Mononuclear cell (primary cell): Measurements from ENCODE around the gene NLRP8. TPM values are rescaled to one million over a fixed set of nuclear protein-coding genes. Genes with fewer than 3 reads are reported as not detected.
"Not testable (repeated sequence)": the region's sequence is repeated elsewhere in the genome, so short reads cannot be mapped to it uniquely, and the experiment has no call there.

Experiments
- H3K27me3 ChIP-seq: 2 replicates; pipeline ENCODE4 v1.6.0; 2011; ENCODE audit warnings: low read length, control low read depth; ENCODE audit not compliant: insufficient read depth
- H3K4me1 ChIP-seq: 2 replicates; pipeline ENCODE4 v1.5.1; 2011; ENCODE audit warnings: mild to moderate bottlenecking, low read length, control low read depth; ENCODE audit not compliant: insufficient read depth
- H3K4me3 ChIP-seq: 2 replicates; pipeline ENCODE4 v1.5.1; 2011; ENCODE audit warnings: mild to moderate bottlenecking, low read length, moderate library complexity
- H3K9me3 ChIP-seq: 2 replicates; pipeline ENCODE4 v1.5.1; 2011; ENCODE audit warnings: low read depth, mild to moderate bottlenecking, control low read depth, low read length
- total RNA-seq: library from RNA; depleted of rRNA; stranded (reverse); fragments of >200 nt; gene quantifications from one replicate; pipeline ENCODE4 v1.2.3, GENCODE V29; 2012

Gene NLRP8
- total RNA-seq, 1 donor = not detected

DNA sequence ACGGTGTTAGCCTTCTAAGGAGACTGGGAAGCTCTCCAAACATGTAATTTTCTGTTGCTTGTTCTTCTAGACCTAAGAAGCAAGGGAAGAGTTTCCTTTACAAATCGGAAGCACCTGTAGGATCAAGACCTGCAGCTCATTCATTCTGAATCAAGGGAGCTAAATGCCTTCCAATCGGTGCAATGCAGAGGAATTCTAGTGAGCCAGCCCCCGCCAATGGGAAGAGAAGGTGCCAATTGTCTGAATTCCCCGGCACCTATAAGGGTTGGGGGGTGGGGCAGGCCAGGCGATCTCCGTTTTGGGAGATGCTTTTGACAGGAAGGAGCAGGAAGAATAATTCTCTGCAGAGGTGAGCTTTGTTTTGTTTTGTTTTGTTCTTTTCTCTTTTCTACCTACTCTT is 8.4 kb upstream of the NLRP8 start:
- no peaks in the 10 kb centered on the region for H3K9me3 ChIP-seq
- no peak overlapping the region for H3K4me3 ChIP-seq
- no peaks in the 10 kb centered on the region for H3K4me1 ChIP-seq
- H3K27me3 ChIP-seq = no peaks in the 10 kb centered on the region

DNA sequence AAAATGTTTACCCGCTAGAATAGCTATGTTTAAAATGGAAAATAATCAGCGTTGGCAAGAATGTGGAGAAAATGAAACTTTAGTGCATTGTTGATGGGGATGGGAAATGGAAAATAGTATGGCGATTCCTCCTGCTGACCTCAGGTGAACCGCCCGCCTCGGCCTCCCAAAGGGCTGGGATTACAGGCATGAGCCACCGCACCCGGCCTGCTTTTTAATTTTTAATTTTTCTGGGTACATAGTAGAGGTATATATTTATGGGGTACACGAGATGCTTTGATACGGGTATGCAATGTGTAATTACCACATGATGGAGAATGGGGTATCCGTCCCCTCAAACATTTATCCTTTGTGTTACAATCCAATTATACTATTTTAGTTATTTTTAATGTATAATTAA is 7.3 kb upstream of the NLRP8 start:
- no peaks in the 10 kb centered on the region for H3K27me3 ChIP-seq

DNA sequence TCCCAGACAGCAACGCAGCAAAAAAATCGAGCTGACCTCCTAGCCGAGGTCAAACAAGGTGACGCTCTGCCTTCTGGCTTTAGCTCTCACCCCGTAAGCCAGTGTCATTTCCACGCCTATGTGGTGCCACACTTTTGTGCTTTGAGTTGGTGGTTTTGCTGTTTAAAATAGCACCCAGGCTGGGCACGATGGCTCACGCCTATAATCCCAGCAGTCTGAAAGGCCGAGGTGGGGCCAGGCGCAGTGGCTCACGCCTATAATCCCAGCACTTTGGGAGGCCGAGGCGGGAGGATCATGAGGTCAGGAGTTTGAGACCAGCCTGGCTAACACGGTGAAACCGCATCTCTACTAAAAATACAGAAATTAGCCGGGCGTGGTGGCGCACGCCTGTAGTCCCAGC is 2.9 kb downstream of the NLRP8 start:
- not testable (repeated sequence) for H3K27me3 ChIP-seq, H3K4me1 ChIP-seq, H3K4me3 ChIP-seq, H3K9me3 ChIP-seq

More for the DNA sequence above, 7.3 kb upstream of the NLRP8 start:
- H3K4me1 ChIP-seq = no peaks in the 10 kb centered on the region
- no peak overlapping the region for H3K4me3 ChIP-seq
- no peaks in the 10 kb centered on the region for H3K9me3 ChIP-seq

DNA sequence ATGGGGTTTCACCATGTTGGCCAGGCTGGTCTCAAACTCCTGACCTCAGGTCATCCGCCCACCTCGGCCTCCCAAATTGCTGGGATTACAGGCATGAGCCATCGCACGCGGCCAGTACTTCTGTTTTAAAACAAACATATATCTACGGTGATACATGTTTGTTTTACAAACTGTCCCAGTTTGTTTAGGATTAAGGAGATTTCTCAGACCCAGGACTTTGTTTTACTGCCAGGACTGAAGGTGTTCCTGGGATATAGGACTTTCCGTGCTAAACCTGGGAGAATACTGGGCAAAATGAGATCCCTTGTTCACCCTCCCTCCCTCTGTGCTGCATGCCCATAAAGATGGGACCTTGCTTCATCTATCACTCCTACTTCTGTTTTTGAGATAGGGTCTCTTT is 8.8 kb downstream of the NLRP8 start:
- no peak overlapping the region for H3K4me3 ChIP-seq
- no peaks in the 10 kb centered on the region for H3K4me1 ChIP-seq
- H3K9me3 ChIP-seq = no peaks in the 10 kb centered on the region
- H3K27me3 ChIP-seq = no peaks in the 10 kb centered on the region

DNA sequence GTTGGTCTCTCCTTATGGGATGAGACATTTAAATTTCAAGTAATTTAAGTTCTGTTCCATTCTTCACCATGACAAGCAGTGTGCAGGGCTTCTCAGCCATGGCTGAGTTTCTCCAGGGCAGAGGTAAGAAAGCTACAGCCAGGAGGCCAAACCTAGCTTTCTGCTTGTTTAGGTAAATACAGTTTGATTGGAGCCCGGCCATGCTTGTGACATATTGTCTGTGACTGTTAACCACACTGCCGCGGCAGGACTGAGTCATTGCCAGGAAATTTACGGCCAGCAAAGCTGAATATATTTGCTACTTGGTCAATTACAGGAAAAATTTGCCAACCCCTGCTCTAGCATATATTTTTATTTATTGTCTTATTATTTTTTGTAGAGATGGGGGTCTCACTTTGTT is 10.7 kb downstream of the NLRP8 start:
- H3K9me3 ChIP-seq = no peaks in the 10 kb centered on the region
- H3K27me3 ChIP-seq = no peaks in the 10 kb centered on the region
- no peak overlapping the region for H3K4me3 ChIP-seq
- no peaks in the 10 kb centered on the region for H3K4me1 ChIP-seq

DNA sequence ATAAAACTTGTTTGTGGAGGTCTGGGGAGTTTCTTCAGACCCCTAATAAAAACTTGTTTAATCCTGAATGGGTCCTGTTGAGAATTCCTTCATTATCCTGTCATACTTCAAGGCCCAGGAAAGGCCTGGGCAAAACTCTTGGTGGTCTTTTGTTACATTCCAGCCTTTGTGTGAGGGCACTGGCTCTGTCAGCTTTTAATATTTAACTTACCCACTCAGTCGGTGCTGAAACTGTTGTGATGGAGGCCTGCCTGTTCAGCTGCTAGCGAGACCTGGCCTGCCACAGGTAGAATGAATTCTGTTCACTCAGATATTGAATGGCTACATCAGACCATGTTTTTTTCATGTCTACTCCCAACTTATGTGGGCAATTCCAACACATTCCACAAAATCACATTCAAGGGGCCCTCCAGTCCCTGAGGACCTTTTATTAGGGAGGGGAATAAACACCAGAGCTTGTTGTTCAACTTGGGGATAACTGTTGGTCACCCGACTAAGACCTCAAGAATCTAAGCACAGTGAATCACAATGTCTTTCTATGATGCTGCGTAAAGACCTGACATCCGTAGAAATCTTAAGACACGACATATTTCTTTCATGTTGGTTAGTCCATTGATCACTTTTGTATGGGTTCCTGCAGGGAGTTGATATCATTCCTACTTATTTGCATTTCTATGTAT is 12.5 kb downstream of the NLRP8 start:
- Histone ChIP-seq H3K27me3 (no peaks in the 10 kb centered on the region), H3K9me3 (no peaks in the 10 kb centered on the region), H3K4me1 (no peaks in the 10 kb centered on the region), H3K4me3 (no peak overlapping the region)

DNA sequence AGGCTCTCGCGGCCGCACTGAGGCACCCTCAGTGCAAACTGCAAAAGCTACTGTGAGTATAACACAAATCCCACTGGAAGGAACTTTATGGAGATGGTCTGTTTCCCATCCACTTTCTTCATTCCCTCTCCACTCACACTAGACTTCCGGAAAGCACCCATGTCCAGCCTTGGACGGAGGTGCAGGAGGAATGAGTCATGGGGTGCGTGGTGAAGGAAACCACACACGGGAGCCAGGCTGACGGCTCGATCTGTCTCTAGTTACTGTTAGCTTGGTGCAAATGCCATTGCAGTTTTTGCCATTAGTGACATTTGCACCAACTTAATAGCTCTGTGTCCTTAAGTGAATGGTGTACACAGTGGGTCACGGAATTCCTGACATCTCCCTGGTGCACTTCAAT is 14.6 kb downstream of the NLRP8 start:
- no peaks in the 10 kb centered on the region for H3K27me3 ChIP-seq
- no peak overlapping the region for H3K4me3 ChIP-seq
- H3K9me3 ChIP-seq = no peaks in the 10 kb centered on the region
- H3K4me1 ChIP-seq = no peaks in the 10 kb centered on the region

DNA sequence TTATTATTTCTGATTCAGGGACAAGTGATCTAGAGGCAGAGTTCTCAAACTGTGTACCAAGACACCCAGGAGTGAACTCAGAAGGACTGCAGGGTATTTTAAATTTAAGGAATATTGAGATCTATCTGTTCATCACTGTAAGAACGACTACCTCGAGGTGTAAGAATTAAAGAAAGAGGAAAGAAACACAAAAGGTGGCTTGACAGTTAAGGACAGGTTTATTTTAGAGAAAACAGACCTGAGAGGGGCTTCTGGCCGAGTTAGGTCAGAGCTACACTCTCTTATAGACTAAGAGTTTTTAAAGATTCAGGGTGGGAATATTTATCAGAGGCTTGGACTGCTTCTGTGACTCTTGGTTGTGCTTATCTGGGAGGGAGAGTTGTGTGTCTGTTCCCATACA is 26.4 kb downstream of the NLRP8 start:
- H3K4me1 ChIP-seq = no peaks in the 10 kb centered on the region
- no peaks in the 10 kb centered on the region for H3K27me3 ChIP-seq
- no peaks in the 10 kb centered on the region for H3K9me3 ChIP-seq
- H3K4me3 ChIP-seq = no peak overlapping the region

DNA sequence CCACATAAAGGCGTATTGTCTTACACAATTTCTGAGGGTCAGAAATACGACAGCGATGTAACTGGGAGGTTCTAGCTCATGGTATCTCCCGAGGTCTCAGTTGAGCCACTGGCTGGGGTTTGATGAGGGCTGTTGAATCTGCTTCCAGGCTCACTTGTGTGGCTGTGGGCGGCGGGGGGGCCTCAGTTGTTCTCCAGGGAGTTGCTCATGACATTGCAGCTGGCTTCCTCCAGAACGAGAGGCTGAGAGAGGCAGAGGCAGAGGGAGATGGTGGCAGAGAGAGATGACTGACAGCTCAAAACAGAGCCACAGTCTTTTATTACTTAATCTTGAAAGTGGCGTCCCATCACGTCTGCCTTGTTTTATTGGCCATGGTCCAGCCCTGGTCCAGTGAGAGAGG is 32.8 kb downstream of the NLRP8 start:
- Histone ChIP-seq H3K27me3 (no peaks in the 10 kb centered on the region), H3K9me3 (no peaks in the 10 kb centered on the region), H3K4me3 (no peak overlapping the region), H3K4me1 (no peaks in the 10 kb centered on the region)

DNA sequence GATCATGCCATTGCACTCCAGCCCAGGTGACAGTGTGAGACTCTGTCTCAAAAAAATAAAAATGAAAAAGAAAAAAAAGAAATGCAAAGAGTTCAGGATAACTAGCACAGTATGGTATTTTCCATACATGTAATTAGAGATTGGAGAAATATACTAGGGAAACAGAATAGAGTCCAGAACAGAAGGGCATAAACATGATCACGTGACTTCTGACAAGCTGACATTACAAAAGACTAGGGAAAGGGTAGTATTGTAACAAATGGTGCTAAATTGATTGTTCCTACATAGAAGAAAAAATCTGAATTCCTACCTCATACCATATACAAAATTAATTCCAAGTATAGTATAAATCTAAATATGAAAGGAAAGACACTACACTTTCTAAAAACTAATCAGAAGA is 37.6 kb downstream of the NLRP8 start:
- no peaks in the 10 kb centered on the region for H3K27me3 ChIP-seq
- H3K4me3 ChIP-seq = no peak overlapping the region
- no peaks in the 10 kb centered on the region for H3K9me3 ChIP-seq
- H3K4me1 ChIP-seq = no peaks in the 10 kb centered on the region

DNA sequence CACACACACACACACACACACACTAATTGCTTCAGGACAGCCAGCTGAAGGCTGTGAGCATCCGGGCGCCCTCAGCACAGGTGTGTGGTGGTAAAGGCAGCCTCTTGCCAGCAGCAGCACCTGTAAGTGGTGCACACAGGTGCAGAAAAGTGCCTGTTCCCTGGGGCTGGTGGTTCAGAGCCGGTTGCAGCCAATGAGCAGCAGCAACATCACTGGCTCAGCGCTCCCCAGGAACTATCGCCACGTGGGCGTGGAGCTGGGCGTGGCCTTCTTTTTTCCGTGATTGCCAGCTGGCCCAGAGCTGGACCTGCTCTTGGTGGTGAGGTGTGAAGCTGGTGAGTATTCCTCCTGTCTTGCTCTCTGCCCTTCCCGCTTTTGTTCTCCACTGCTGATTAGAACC is 38.9 kb downstream of the NLRP8 start, which contains the start of gene NLRP5:
NLRP5 (plus strand) TSS at position 289 of the 400 bp plus-strand sequence.
- Histone ChIP-seq H3K4me1 (no peaks in the 10 kb centered on the region), H3K27me3 (no peaks in the 10 kb centered on the region), H3K4me3 (no peak within 1 kb of the TSS), H3K9me3 (no peaks in the 10 kb centered on the region)

DNA sequence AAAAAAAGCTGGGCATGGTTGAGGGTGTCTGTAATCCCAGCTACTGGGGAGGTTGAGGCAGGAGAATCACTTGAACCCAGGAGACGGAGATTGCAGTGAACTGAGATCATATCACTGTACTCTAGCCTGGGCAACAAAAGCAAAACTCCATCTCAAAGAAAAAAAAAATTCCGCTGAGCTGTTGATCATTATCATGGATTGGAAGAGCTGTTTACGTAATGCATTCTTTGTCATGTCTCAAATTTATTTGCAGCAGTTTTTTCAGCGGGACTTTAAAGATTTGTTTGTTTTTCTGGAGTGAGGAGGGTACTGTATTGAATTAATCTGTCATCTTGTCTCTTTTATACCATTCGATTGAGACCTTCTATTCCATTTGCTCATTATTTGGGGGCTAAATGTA is 43.2 kb downstream of the NLRP8 start:
- no peaks in the 10 kb centered on the region for H3K9me3 ChIP-seq
- H3K4me3 ChIP-seq = no peak overlapping the region
- no peaks in the 10 kb centered on the region for H3K27me3 ChIP-seq
- no peaks in the 10 kb centered on the region for H3K4me1 ChIP-seq

DNA sequence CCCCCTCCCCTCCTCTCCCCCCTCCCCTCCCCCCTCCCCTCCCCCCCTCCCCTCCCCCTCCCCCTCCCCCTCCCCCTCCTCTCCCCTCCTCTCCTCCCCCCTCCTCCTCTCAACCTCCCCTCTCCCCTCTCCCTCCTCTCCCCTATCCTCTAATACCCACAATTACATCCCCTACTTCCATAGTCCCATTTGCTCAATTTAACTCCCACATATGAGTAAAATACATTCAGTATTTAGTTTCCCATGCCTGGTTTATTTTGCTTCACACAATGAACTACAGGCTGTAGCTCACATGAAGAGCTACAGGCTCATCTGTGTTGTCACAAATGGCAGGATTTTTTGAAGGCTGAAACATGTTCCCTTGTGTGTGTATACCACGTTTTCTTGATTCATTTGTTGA is 45.9 kb downstream of the NLRP8 start:
- H3K4me1 ChIP-seq = no peaks in the 10 kb centered on the region
- no peak overlapping the region for H3K4me3 ChIP-seq
- no peaks in the 10 kb centered on the region for H3K9me3 ChIP-seq
- H3K27me3 ChIP-seq = no peaks in the 10 kb centered on the region

DNA sequence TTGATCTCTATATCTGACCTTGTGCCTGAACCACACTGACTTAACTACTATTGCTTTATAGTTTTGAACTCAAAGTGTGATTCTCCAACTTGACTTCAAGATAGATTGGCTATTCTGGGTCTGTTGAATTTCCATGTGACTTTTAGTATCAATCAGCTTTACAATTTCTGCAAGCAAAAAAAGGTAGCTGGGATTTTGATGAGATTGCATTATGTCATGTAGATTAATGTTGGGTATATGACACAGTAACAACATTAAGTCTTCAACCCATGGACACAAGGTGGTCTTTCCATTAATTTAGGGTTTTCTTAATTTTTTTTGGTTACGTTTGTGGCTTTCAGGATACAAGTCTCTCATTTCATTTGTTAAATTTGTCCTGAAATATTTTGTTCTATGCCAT is 67.1 kb downstream of the NLRP8 start:
- Histone ChIP-seq H3K9me3 (no peaks in the 10 kb centered on the region), H3K27me3 (no peaks in the 10 kb centered on the region), H3K4me1 (no peaks in the 10 kb centered on the region), H3K4me3 (no peak overlapping the region)

DNA sequence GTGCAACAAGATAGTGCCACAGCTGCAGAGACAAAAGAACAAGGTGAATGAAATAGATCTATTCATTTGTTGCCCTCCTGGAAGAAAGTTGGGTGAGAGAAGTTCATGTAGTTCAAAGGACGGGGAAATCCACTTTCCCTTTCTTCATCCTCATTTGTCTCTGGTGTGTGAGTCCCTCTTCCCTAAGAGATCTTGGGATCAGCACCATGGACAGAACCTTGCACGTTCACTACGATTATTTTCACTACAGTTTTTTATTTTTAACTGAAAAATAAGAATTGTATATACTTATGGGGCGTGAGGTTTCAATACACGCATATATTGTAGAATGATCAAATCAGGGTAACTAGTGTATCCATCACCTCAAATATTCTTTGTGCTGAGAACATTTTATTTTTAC is 68.1 kb downstream of the NLRP8 start:
- Histone ChIP-seq H3K4me1 (no peaks in the 10 kb centered on the region), H3K9me3 (no peaks in the 10 kb centered on the region), H3K27me3 (no peaks in the 10 kb centered on the region), H3K4me3 (no peak overlapping the region)

DNA sequence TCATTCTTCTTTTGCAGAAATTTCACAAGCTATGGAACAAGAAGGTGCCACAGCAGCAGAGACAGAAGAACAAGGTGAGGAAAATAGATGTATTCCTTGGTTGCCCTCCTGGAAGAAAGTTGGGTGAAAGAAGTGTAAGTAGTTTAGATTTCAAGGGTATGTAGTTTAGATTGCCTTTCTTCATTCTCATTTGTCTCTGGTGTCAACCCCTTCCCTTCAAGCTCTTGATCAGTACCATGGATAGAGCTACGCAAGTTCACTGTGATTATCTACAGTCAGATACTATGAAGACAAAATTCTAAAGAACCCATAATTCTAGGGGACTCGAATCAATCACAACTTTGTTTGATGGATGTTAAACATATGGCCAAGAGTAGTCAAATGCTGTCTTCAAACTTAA is 71.7 kb downstream of the NLRP8 start:
- H3K27me3 ChIP-seq, H3K4me1 ChIP-seq, H3K4me3 ChIP-seq, H3K9me3 ChIP-seq: not testable (repeated sequence)
